PC-9 (cell line): Measurements from ENCODE around the gene AQP1. TPM values are rescaled to one million over a fixed set of nuclear protein-coding genes. Genes with fewer than 3 reads are reported as not detected.
A peak's percentile ranks its signal among the peaks of the same experiment; 100 is the strongest.

Experiments
- BruUV-seq: library from RNA; stranded (reverse); fragments of 400-500 nt; replicated peaks from 2 replicates; lab custom pipeline; 2021; lab: Mats Ljungman, UMichigan
- CTCF ChIA-PET: fragments of 300-600 bp; sonication (Branson Sonifier 250); formaldehyde crosslinking; loops from one replicate; lab custom pipeline; 2022; ENCODE audit warnings: antibody characterized with exemption; lab: Charles Lee
- POLR2A ChIA-PET: fragments of 300-600 bp; sonication (Branson Sonifier 250); formaldehyde crosslinking; loops from one replicate; lab custom pipeline; 2022; ENCODE audit warnings: antibody characterized with exemption; ENCODE audit not compliant: unreplicated experiment; lab: Charles Lee
- DNase-seq, 2 experiments: peaks; one replicate each; pipeline versions ENCODE4 v3.0.0 to v3.0.0-alpha.2; 2015 to 2022; ENCODE audit warnings: mixed read lengths in 1 of 2
- H2AFZ ChIP-seq: fragments of 200-600 bp; sonication (generic); 2 replicates; pipeline ENCODE4 v1.8.1; 2017; ENCODE audit warnings: antibody characterized with exemption
- H3F3A ChIP-seq: fragments of 200-600 bp; sonication (generic); 2 replicates; pipeline ENCODE4 v1.8.1; 2017; ENCODE audit warnings: antibody characterized with exemption, mild to moderate bottlenecking, low read depth; ENCODE audit not compliant: insufficient read depth
- H3K27ac ChIP-seq: fragments of 200-600 bp; sonication (generic); 2 replicates; pipeline ENCODE4 v1.6.1; 2016; ENCODE audit warnings: mixed run types
- H3K27me3 ChIP-seq: fragments of 200-600 bp; sonication (generic); 2 replicates; pipeline ENCODE4 v1.6.1; 2016; ENCODE audit warnings: low read depth, mixed run types; ENCODE audit not compliant: insufficient read depth
- H3K36me3 ChIP-seq: fragments of 200-600 bp; sonication (generic); 2 replicates; pipeline ENCODE4 v1.6.1; 2016; ENCODE audit warnings: low read depth, mixed run types
- H3K4me1 ChIP-seq: fragments of 200-600 bp; sonication (generic); replicated peaks from 2 replicates; pipeline ENCODE4 v1.6.1; 2016; ENCODE audit warnings: mixed run types; ENCODE audit not compliant: insufficient read depth
- H3K4me2 ChIP-seq: fragments of 200-600 bp; sonication (generic); 2 replicates; pipeline ENCODE4 v1.6.1; 2017; ENCODE audit warnings: mixed run types
- H3K4me3 ChIP-seq: fragments of 200-600 bp; sonication (generic); 2 replicates; pipeline ENCODE4 v1.6.1; 2016; ENCODE audit warnings: mixed run types
- H3K79me2 ChIP-seq: fragments of 200-600 bp; sonication (generic); 2 replicates; pipeline ENCODE4 v1.6.1; 2017; ENCODE audit warnings: low read depth, mixed run types
- H3K9me2 ChIP-seq: fragments of 200-600 bp; sonication (generic); 2 replicates; pipeline ENCODE4 v1.8.1; 2017; ENCODE audit warnings: mild to moderate bottlenecking; ENCODE audit not compliant: insufficient read depth
- H3K9me3 ChIP-seq: fragments of 200-600 bp; sonication (generic); 2 replicates; pipeline ENCODE4 v1.8.1; 2016; ENCODE audit warnings: low read depth; ENCODE audit not compliant: insufficient read depth
- H4K20me1 ChIP-seq: fragments of 200-600 bp; sonication (generic); 2 replicates; pipeline ENCODE4 v1.8.1; 2017; ENCODE audit not compliant: insufficient read depth
- CTCF ChIP-seq: fragments of 200-600 bp; sonication (generic); conservative IDR thresholded peaks from 2 replicates; pipeline ENCODE4 v1.6.1; 2017; ENCODE audit warnings: mixed run types, antibody characterized with exemption, mild to moderate bottlenecking, moderate library complexity
- EZH2 ChIP-seq: fragments of 200-600 bp; sonication (generic); IDR thresholded peaks from 2 replicates; pipeline ENCODE4 v1.8.0; 2017; ENCODE audit warnings: antibody characterized with exemption, low read depth
- intact Hi-C: fragments of 100-400 bp; cut with micrococcal nuclease; formaldehyde crosslinking; loops from one replicate; pipeline ENCODE4 v1.10.0; 2022; ENCODE audit not compliant: unreplicated experiment
- total RNA-seq: library from RNA; stranded (reverse); gene quantifications from 2 replicates; pipeline ENCODE4 v1.2.3, GENCODE V29; 2021

AQP1 gene
- total RNA-seq, 1 experiment from 2014 or later, result 4.0 TPM

- BruUV-seq, result no TSS peak
- peaks cover 30% of the 10 kb centered on the region for H3K4me1 ChIP-seq
- H3F3A ChIP-seq, result peaks cover 25% of the 10 kb centered on the region; the same call in 1 of the 2 replicates
- peak overlapping the region; percentile 74 for H3K27ac ChIP-seq
- H3K9me2 ChIP-seq, result no peaks in the 10 kb centered on the region
- ChIA-PET CTCF (no interaction called here), POLR2A (interaction anchor here (0.6 kb wide), 1 partner anchor 16 kb away, joined by 4 read pairs; no protein-coding TSS in a partner anchor)
- no peaks in the 10 kb centered on the region for H3K27me3 ChIP-seq
- H3K36me3 ChIP-seq, result no peaks in the 10 kb centered on the region
- no peak for TF ChIP-seq CTCF
- TF ChIP-seq EZH2, result no peak
- no peaks in the 10 kb centered on the region for H3K79me2 ChIP-seq
- H3K4me3 ChIP-seq, result no peak overlapping the region
- peak; percentile 93 to 97 for DNase-seq
- H3K9me3 ChIP-seq, result no peaks in the 10 kb centered on the region
- H2AFZ ChIP-seq, result 0 out of 2 replicates have a peak overlapping the region, but pooled peaks have one; percentile 2
- intact Hi-C loops, result loop anchor here (5.0 kb wide), 1 partner anchor 67 kb away; no protein-coding TSS in a partner anchor
- H3K4me2 ChIP-seq, result peak overlapping the region; percentile 48
- no peaks in the 10 kb centered on the region for H4K20me1 ChIP-seq
Observed at GRCh38 chr7:30914596-30914995, 2.9 kb downstream of the AQP1 start.

GRCh38 chr7:30915005-30915601 lies 3.5 kb downstream of the AQP1 start:
- Histone ChIP-seq H3F3A (peaks cover 27% of the 10 kb centered on the region; the same call in 1 of the 2 replicates), H4K20me1 (no peaks in the 10 kb centered on the region), H3K27me3 (no peaks in the 10 kb centered on the region), H3K9me3 (no peaks in the 10 kb centered on the region), H2AFZ (0 out of 2 replicates have a peak overlapping the region, but pooled peaks have one; percentile 2), H3K4me2 (peak overlapping the region; percentile 48), H3K27ac (peak overlapping the region; percentile 74), H3K36me3 (no peaks in the 10 kb centered on the region), H3K79me2 (no peaks in the 10 kb centered on the region), H3K4me3 (no peak overlapping the region), H3K4me1 (peaks cover 35% of the 10 kb centered on the region), H3K9me2 (no peaks in the 10 kb centered on the region)
- CTCF ChIA-PET, result no interaction called here
- TSS peak; percentile 63 for BruUV-seq
- intact Hi-C loops, result no loop called here
- POLR2A ChIA-PET, result interaction anchor here (0.6 kb wide), 1 partner anchor 15 kb away, joined by 4 read pairs; no protein-coding TSS in a partner anchor
- no peak for DNase-seq
- TF ChIP-seq EZH2 (no peak), CTCF (no peak)

- no peak for TF ChIP-seq EZH2
- no peak for TF ChIP-seq CTCF
- no peak overlapping the region for H3K4me3 ChIP-seq
Observed at GRCh38 chr7:30915751-30916150, 4.1 kb downstream of the AQP1 start.

More at GRCh38 chr7:30915751-30916150, 4.1 kb downstream of the AQP1 start:
- Histone ChIP-seq H3K27ac (peak overlapping the region; percentile 74), H3K79me2 (no peaks in the 10 kb centered on the region), H3K4me1 (peaks cover 42% of the 10 kb centered on the region), H2AFZ (no peak overlapping the region), H3K9me2 (no peaks in the 10 kb centered on the region), H4K20me1 (no peaks in the 10 kb centered on the region), H3K27me3 (no peaks in the 10 kb centered on the region), H3K9me3 (no peaks in the 10 kb centered on the region), H3K36me3 (no peaks in the 10 kb centered on the region), H3F3A (peaks cover 31% of the 10 kb centered on the region; the same call in 1 of the 2 replicates), H3K4me2 (peak overlapping the region; percentile 48)
- intact Hi-C loops, result no loop called here
- ChIA-PET POLR2A (no interaction called here), CTCF (no interaction called here)
- no peak for DNase-seq
- BruUV-seq, result no TSS peak
